LNCAP (cell line): ENCODE data around the gene KRTAP9-7.

Source experiments
- TF ChIP-seq, protein P1 (sequence below): fragments of 450-650 bp; IDR thresholded peaks from 2 replicates; pipeline ENCODE4 v1.5.1; 2017; ENCODE audit warnings: mild to moderate bottlenecking

KRTAP9-7 gene

GRCh38 chr17:41287050-41287449, 11.6 kb downstream of the KRTAP9-7 start:
- TF ChIP-seq, protein P1, sequence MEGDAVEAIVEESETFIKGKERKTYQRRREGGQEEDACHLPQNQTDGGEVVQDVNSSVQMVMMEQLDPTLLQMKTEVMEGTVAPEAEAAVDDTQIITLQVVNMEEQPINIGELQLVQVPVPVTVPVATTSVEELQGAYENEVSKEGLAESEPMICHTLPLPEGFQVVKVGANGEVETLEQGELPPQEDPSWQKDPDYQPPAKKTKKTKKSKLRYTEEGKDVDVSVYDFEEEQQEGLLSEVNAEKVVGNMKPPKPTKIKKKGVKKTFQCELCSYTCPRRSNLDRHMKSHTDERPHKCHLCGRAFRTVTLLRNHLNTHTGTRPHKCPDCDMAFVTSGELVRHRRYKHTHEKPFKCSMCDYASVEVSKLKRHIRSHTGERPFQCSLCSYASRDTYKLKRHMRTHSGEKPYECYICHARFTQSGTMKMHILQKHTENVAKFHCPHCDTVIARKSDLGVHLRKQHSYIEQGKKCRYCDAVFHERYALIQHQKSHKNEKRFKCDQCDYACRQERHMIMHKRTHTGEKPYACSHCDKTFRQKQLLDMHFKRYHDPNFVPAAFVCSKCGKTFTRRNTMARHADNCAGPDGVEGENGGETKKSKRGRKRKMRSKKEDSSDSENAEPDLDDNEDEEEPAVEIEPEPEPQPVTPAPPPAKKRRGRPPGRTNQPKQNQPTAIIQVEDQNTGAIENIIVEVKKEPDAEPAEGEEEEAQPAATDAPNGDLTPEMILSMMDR = no peak

DNA sequence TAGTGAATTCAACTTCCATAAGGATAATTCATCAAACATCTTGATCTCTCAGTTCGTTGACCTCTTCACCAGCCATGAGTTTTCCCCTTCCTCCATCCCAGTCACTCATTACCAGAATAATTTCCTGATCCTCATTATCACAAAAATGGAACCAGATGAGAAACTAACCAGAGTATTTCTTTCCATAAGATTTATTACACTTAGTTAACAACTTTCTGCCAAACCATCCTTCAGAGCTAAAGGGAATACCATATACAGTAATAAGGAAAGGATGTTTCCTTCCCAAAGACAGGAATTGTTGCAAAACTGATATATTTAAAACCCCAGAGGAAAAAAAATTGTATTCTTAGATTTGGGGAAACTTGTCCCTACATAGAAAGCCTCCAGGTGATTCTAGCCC, 18.5 kb downstream of the KRTAP9-7 start:
- TF ChIP-seq, protein P1 = no peak

DNA sequence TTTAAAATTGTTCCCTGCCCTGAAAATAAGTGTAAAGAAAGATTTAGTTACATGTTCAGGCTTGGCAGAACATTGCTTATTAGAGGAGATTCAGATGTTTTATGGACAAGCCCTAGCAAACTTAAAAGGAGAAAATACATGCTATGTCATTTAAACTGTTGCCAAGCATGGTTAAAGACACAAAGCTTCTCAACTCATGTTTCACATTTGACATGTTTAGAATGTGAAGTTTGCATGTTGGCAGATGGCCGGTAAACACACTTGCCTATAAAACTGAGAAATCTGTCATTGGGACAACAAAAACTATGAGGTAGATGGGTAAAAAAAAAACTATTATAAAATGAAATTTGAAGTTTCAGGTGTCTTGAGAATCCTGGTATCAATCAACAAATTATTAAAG, 21.3 kb downstream of the KRTAP9-7 start:
- TF ChIP-seq, protein P1 = no peak

DNA sequence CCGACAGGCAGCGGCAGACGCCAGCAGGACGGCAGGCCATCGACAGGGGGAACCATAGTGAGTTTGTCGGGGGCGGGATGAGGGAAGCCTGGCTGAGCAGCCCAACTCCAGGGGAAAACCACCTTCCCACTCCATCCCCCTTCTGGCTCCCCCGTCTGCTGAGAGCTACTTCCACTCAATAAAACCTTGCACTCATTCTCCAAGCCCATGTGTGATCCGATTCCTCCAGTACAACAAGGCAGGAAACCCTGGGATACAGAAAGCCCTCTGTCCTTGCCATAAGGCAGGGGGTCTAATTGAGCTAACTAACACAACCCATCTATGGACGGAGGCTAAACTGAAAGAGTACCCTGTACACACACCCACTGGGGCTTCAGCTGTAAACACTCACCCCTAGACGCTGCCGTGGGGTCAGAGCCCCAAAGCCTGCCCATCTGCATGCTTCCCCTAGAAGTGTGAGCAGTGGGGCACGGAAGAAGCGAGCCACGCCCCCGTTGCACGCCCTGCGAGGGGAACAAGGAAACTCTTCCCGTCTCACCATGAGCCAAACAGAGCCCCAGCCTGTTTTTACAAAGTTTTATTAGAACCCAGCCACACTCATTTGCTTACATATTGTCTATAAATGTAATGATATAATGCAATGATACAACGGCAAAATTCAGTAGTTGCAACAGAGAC, 23.1 kb downstream of the KRTAP9-7 start:
- TF ChIP-seq, protein P1 = no peak

DNA sequence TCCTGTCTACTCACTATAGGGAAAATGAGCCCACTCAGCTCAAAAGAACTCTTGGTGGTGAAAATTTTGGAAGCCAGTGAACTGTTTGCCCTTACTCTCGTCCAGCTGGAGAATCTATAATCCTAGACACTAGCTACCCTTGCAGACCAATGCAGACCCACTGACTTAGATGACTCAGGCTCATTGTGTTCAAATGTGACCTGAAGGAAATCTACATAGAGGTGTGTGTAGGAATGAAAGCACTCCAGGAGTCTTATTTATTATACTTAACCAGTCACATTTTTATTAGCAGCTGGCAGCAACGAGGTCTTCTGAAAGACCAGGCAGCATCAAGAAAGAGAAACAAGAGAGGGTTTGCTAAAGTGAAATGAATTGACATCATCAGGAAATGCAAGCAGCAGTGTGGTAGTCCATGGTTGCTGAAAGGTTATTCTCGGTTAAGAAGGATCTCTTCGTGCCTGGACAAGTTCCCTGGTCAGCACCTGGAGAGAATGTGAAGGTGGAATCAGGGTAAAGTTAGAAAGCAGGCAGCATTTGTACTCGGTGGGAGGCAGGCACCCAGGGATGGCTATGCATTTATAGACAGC, 25.8 kb downstream of the KRTAP9-7 start:
- TF ChIP-seq, protein P1 = no peak

- TF ChIP-seq, protein P1 = no peak
Measured at GRCh38 chr17:41301916-41302901, 26.7 kb downstream of the KRTAP9-7 start, which contains the start of gene KRTAP29-1. Gene KRTAP29-1 (minus strand): TSS chr17:41302851. CDS start chr17:41302851, 0 bp downstream.

DNA sequence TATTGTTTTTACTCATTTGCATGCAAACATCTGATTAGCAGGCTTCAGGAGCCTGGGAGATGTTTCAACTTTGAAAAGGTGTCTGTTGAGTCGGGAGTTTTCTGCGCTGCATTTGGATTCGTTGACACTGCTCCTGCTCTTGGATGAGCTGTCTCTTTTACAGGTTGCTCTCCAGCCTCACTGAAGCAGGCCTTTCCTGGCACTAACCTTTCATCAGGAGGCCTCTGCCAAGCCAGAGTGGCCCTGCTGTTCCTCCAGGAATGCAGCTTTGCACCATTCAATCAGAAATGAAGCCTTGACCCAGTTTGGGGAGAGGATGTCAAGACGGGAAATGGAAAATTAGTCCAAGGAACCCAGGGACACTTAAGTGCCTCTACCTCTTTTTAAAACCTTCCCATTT, 27.5 kb downstream of the KRTAP9-7 start:
- TF ChIP-seq, protein P1 = no peak
